Endothelial cell of umbilical vein (primary cell): ENCODE results near the gene IPP. TPM values are rescaled to one million over a fixed set of nuclear protein-coding genes. Genes with fewer than 3 reads are reported as not detected.

Experiments used
- BruUV-seq: library from RNA; stranded (reverse); fragments of 400-500 nt; replicated peaks from 2 replicates; lab custom pipeline; 2021; lab: Mats Ljungman, UMichigan
- CTCF ChIA-PET: fragments of 300-600, 350-600 bp; sonication (Branson Sonifier 250); formaldehyde crosslinking; loops from one replicate; lab custom pipeline; 2021; ENCODE audit warnings: antibody characterized with exemption, inconsistent platforms; lab: Charles Lee
- POLR2A ChIA-PET: fragments of 300-600, 350-600 bp; sonication (Branson Sonifier 250); formaldehyde crosslinking; loops from one replicate; lab custom pipeline; 2021; ENCODE audit warnings: antibody characterized with exemption, inconsistent platforms; lab: Charles Lee
- DNase-seq: peaks from one replicate; pipeline ENCODE4 v3.0.0-alpha.2; 2011; ENCODE audit warnings: low read depth, low spot score
- FAIRE-seq: peaks from 2 replicates; lab custom pipeline; 2011; peaks lifted over from hg19 to GRCh38; lab: Jason Lieb, UNC
- H2AFZ ChIP-seq: 2 replicates; pipeline ENCODE4 v1.6.0; 2012; ENCODE audit warnings: low read depth, low read length, control low read depth, inconsistent platforms
- H3K27ac ChIP-seq: 2 replicates; pipeline ENCODE4 v1.5.1; 2011; ENCODE audit warnings: low read depth, mild to moderate bottlenecking, control low read depth, low read length, moderate library complexity; ENCODE audit not compliant: insufficient read depth
- H3K27me3 ChIP-seq, 2 experiments: 2 replicates each; pipeline versions ENCODE4 v1.6.0 to v1.6.1; 2011; ENCODE audit warnings: low read length in 2 of 2, mixed read lengths in 1 of 2; ENCODE audit not compliant: control insufficient read depth in 2 of 2, insufficient read depth in 2 of 2
- H3K36me3 ChIP-seq, 2 experiments: 2 replicates in 1 of 2; 3 replicates in 1 of 2; pipeline ENCODE4 v1.5.1; 2011; ENCODE audit warnings: low read length in 2 of 2, mild to moderate bottlenecking in 1 of 2, moderate library complexity in 1 of 2; ENCODE audit not compliant: control insufficient read depth in 2 of 2, insufficient read depth in 2 of 2; ENCODE audit errors: extremely low read depth in 1 of 2
- H3K4me1 ChIP-seq: 3 replicates; pipeline ENCODE4 v1.5.1; 2011; ENCODE audit warnings: mild to moderate bottlenecking, low read length; ENCODE audit not compliant: control insufficient read depth, insufficient read depth; ENCODE audit errors: extremely low read depth
- H3K4me2 ChIP-seq: 2 replicates; pipeline ENCODE4 v1.6.1; 2011; ENCODE audit warnings: low read length, control low read depth, mixed read lengths; ENCODE audit not compliant: insufficient read depth
- H3K4me3 ChIP-seq, 3 experiments: fragments of 200-600 bp in 1 of 3; sonication (generic), shearing (Covaris generic) in 1 of 3; replicated peaks in 1 of 3; 2 replicates each; pipeline ENCODE4 v1.5.1; 2011 to 2016; ENCODE audit warnings: control low read depth in 3 of 3, low read length in 3 of 3, mild to moderate bottlenecking in 2 of 3, inconsistent platforms in 1 of 3, low read depth in 1 of 3, moderate library complexity in 1 of 3; ENCODE audit not compliant: insufficient read depth in 1 of 3
- H3K79me2 ChIP-seq: 2 replicates; pipeline ENCODE4 v1.6.0; 2012; ENCODE audit warnings: low read length, inconsistent platforms; ENCODE audit not compliant: control insufficient read depth, insufficient read depth
- H3K9ac ChIP-seq: replicated peaks from 2 replicates; pipeline ENCODE3; 2011; ENCODE audit warnings: low read length, control low read depth; ENCODE audit not compliant: insufficient read depth; ENCODE audit errors: extremely low read depth
- H3K9me1 ChIP-seq: replicated peaks from 3 replicates; pipeline ENCODE4 v1.6.0; 2011; ENCODE audit warnings: mild to moderate bottlenecking, low read length; ENCODE audit not compliant: control insufficient read depth, insufficient read depth; ENCODE audit errors: extremely low read depth
- H3K9me3 ChIP-seq: replicated peaks from 2 replicates; pipeline ENCODE4 v1.5.1; 2012; ENCODE audit warnings: low read length, inconsistent platforms; ENCODE audit not compliant: control insufficient read depth, insufficient read depth
- H4K20me1 ChIP-seq: replicated peaks from 2 replicates; pipeline ENCODE3; 2011; ENCODE audit warnings: mild to moderate bottlenecking, low read length; ENCODE audit not compliant: control insufficient read depth, insufficient read depth; ENCODE audit errors: extremely low read depth
- CTCF ChIP-seq, 2 donors: IDR thresholded peaks; 1 replicate in 1 of 2; 2 replicates in 1 of 2; pipeline ENCODE4 v1.5.1; 2011; ENCODE audit warnings: low read length in 2 of 2, mild to moderate bottlenecking in 2 of 2, moderate library complexity in 2 of 2, control low read depth in 1 of 2, inconsistent platforms in 1 of 2, low read depth in 1 of 2; ENCODE audit not compliant: insufficient read depth in 1 of 2; ENCODE audit errors: extremely low read depth in 1 of 2
- EZH2 ChIP-seq: IDR thresholded peaks from 2 replicates; pipeline ENCODE4 v1.6.1; 2012; ENCODE audit warnings: borderline replicate concordance, low read depth, mild to moderate bottlenecking, moderate library complexity, low read length, inconsistent platforms; ENCODE audit not compliant: severe bottlenecking
- FOS ChIP-seq: IDR thresholded peaks from 2 replicates; pipeline ENCODE4 v1.6.1; 2011; ENCODE audit warnings: mild to moderate bottlenecking, low read length, moderate library complexity, borderline replicate concordance; ENCODE audit not compliant: insufficient read depth
- GATA2 ChIP-seq: IDR thresholded peaks from 2 replicates; pipeline ENCODE4 v1.7.0; 2011; ENCODE audit warnings: low read depth, mild to moderate bottlenecking, moderate library complexity, mixed read lengths, low read length; ENCODE audit not compliant: insufficient read length, insufficient read depth
- JUN ChIP-seq: IDR thresholded peaks from 2 replicates; pipeline ENCODE4 v1.6.1; 2011; ENCODE audit warnings: borderline replicate concordance, low read depth; ENCODE audit not compliant: insufficient read length, insufficient read depth
- MYC ChIP-seq: IDR thresholded peaks from one replicate; pipeline ENCODE4 v1.6.1; 2011; ENCODE audit warnings: mild to moderate bottlenecking, low read depth, low read length
- POLR2A ChIP-seq: IDR thresholded peaks from 2 replicates; pipeline ENCODE4 v1.6.1; 2012; ENCODE audit warnings: low read depth, mild to moderate bottlenecking, control low read depth, low read length
- POLR2AphosphoS5 ChIP-seq: IDR thresholded peaks from 2 replicates; pipeline ENCODE4 v1.6.1; 2012; ENCODE audit warnings: low read depth, mild to moderate bottlenecking, control low read depth, low read length, moderate library complexity; ENCODE audit not compliant: insufficient read depth
- dilution Hi-C: fragments of 300-500 bp; cut with MboI; formaldehyde crosslinking; loops from one replicate; pipeline ENCODE4 v1.15.0; 2019; ENCODE audit warnings: low sequenced_read_pairs; ENCODE audit not compliant: extremely low pct_ligation_motif_present
- intact Hi-C: fragments of 100-400 bp; cut with micrococcal nuclease; formaldehyde crosslinking; loops from one replicate; pipeline ENCODE4 v1.10.0; 2022
- polyA plus RNA-seq, 4 experiments: library from polyadenylated mRNA; depleted of rRNA in 3 of 4; stranded (reverse) in 3 of 4; unstranded in 1 of 4; fragments of >200 nt; gene quantifications; 2 replicates each; pipeline versions ENCODE4 v1.2.1 to v1.2.3, GENCODE V29; 2011 to 2012; ENCODE audit warnings: missing spikeins in 1 of 4
- total RNA-seq: library from RNA; stranded (reverse); gene quantifications from 2 replicates; pipeline ENCODE4 v1.2.3, GENCODE V29; 2021
- TF ChIP-seq, protein P1 (sequence below): IDR thresholded peaks from 2 replicates; pipeline ENCODE4 v1.6.1; 2011; ENCODE audit not compliant: insufficient read depth, insufficient read length

The IPP gene
- total and polyA plus RNA-seq, 2 donors (not counting 3 experiments of a cell fraction or from before 2014, with no cell fraction given), result 2.1 to 6.3 TPM

DNA sequence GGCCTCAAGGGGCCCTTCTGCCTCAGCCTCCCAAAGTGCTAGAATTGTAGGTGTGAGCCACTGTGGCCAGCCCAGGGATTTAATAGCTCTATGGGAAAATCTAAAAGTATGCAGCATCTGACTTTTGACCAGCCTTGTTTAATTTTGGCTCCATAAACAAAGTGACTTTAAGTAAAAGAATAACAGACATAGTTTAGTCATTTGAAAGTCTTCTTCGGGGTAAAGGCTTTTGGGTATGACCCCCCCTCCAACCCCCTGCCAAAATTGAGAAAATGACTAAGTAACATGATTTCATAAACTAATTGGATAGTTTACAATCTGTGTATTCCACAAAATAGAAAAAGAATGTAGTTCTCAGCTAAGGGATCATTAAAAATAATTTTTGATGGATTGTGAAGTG lies 81.1 kb downstream of the IPP start:
- Histone ChIP-seq H3K9me3 (no peaks in the 10 kb centered on the region), H3K27ac (no peak overlapping the region), H3K4me3 (no peak overlapping the region), H3K9ac (no peak overlapping the region), H3K36me3 (no peaks in the 10 kb centered on the region), H3K27me3 (no peaks in the 10 kb centered on the region), H3K4me2 (no peak overlapping the region), H3K9me1 (no peaks in the 10 kb centered on the region), H4K20me1 (peaks cover 12% of the 10 kb centered on the region), H3K4me1 (peaks cover 9% of the 10 kb centered on the region), H3K79me2 (peaks cover 97% of the 10 kb centered on the region), H2AFZ (no peak overlapping the region)
- TF ChIP-seq EZH2 (no peak), MYC (no peak), JUN (no peak), POLR2A (no peak), FOS (no peak), GATA2 (no peak), POLR2AphosphoS5 (no peak), CTCF (IDR thresholded peaks at IDR 0.05; ENCODE audit: extremely low read depth in 1 of 2, insufficient read depth in 1 of 2, low read depth in 1 of 2, low read length in 2 of 2) (no peak)
- TF ChIP-seq, protein P1, sequence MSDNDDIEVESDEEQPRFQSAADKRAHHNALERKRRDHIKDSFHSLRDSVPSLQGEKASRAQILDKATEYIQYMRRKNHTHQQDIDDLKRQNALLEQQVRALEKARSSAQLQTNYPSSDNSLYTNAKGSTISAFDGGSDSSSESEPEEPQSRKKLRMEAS, result no peak
- intact Hi-C loops, result no loop called here
- DNase-seq (no peak), FAIRE-seq (no peak)
- no TSS peak for BruUV-seq
- POLR2A ChIA-PET, result interaction anchor here (0.6 kb wide), 1 partner anchor 13 kb away, joined by 4 read pairs; no protein-coding TSS in a partner anchor
- dilution Hi-C loops, result no loop called here
- CTCF ChIA-PET, result interaction anchor here (1.0 to 1.4 kb wide), 4 partner anchors 9 to 173 kb away, joined by 3 to 4 read pairs (median 3); no protein-coding TSS in a partner anchor
